ENCODE results near the gene RNF17. TPM values are rescaled to one million over a fixed set of nuclear protein-coding genes. Genes with fewer than 3 reads are reported as not detected.
"Not testable (repeated sequence)": the region's sequence is repeated elsewhere in the genome, so short reads cannot be mapped to it uniquely, and the experiment has no call there.

Gene RNF17
- total RNA-seq, 1 experiment from 2014 or later, result not detected

DNA sequence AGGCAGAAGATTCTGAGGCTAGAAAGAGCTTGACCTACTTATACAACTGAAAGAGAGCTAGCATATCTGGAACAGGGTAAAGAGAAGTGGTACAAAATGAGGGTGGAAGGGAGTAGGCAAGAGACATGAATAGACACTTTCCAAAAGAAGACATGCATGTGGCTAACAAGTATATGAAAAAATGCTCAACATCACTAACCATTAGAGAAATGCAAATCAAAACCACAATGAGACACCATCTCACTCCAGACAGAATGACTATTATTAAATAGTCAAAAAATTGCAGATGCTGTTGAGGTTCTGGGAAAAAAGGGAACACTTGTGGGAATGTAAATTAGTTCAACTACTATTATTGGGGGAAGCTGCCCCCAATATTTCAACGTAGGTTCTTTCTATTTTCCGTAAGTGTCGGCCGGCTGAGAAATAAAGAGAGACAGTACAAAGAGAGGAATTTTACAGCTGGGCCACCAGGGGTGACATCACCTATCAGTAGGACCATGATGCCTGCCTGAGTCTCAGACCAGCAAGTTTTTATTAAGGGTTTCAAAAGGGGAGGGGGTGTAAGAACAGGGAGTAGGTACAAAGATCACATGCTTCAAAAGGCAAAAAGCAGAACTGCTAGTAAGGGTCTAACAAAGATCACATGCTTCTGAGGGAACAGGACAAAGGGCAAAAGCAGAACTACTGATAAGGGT is 32.9 kb upstream of the RNF17 start:
- H3K4me1 ChIP-seq (ENCODE audit: control insufficient read depth in 1 of 2, insufficient read depth in 2 of 2, low read length in 2 of 2); ATAC-seq; H3K4me2 ChIP-seq (ENCODE audit: low read length); intact Hi-C loops (cut with micrococcal nuclease); H3K79me2 ChIP-seq (ENCODE audit: insufficient read depth, low read length); H3K36me3 ChIP-seq (ENCODE audit: control insufficient read depth in 1 of 2, insufficient read depth in 2 of 2, low read length in 2 of 2); H3K9me3 ChIP-seq (ENCODE audit: control insufficient read depth in 1 of 2, insufficient read depth in 1 of 2, low read depth in 1 of 2, low read length in 2 of 2); H3K27me3 ChIP-seq (ENCODE audit: insufficient read depth, low read length); BruUV-seq (replicated peaks); RAD21 ChIA-PET (ENCODE audit: low non-redundant PET in 1 of 2, low total read pairs in 2 of 2, uncharacterized antibody in 2 of 2, unreplicated experiment in 2 of 2); H3K9me2 ChIP-seq (ENCODE audit: insufficient read depth); H3K4me3 ChIP-seq (replicated peaks in 1 of 2; ENCODE audit: low read depth in 1 of 2, low read length in 2 of 2); H4K20me1 ChIP-seq (ENCODE audit: insufficient read depth); H3K9ac ChIP-seq (ENCODE audit: low read length); H3K27ac ChIP-seq (ENCODE audit: low read depth, low read length); POLR2A ChIA-PET; H2AFZ ChIP-seq (ENCODE audit: low read depth, low read length, poor library complexity, severe bottlenecking); DNase-seq (ENCODE audit: low read depth, low spot score): not testable (repeated sequence)
- CTCF ChIA-PET, result interaction anchor here (0.5 kb wide), 1 partner anchor 12 kb away, joined by 3 read pairs; no protein-coding TSS in a partner anchor

GRCh38 chr13:24734950-24735349 is 29.0 kb upstream of the RNF17 start:
- no peak overlapping the region for H3K9ac ChIP-seq (ENCODE audit: low read length)
- no TSS peak for BruUV-seq (replicated peaks)
- no peak overlapping the region for H3K4me3 ChIP-seq (replicated peaks in 1 of 2; ENCODE audit: low read depth in 1 of 2, low read length in 2 of 2)
- H3K9me2 ChIP-seq (ENCODE audit: insufficient read depth), result no peaks in the 10 kb centered on the region
- ChIA-PET CTCF (no interaction called here), POLR2A (no interaction called here), RAD21 (ENCODE audit: low non-redundant PET in 1 of 2, low total read pairs in 2 of 2, uncharacterized antibody in 2 of 2, unreplicated experiment in 2 of 2) (no interaction called here)
- H3K9me3 ChIP-seq (ENCODE audit: control insufficient read depth in 1 of 2, insufficient read depth in 1 of 2, low read depth in 1 of 2, low read length in 2 of 2), result no peaks in the 10 kb centered on the region
- H3K27ac ChIP-seq (ENCODE audit: low read depth, low read length), result no peak overlapping the region
- H3K79me2 ChIP-seq (ENCODE audit: insufficient read depth, low read length), result no peaks in the 10 kb centered on the region
- no peaks in the 10 kb centered on the region for H4K20me1 ChIP-seq (ENCODE audit: insufficient read depth)
- H3K4me1 ChIP-seq (ENCODE audit: control insufficient read depth in 1 of 2, insufficient read depth in 2 of 2, low read length in 2 of 2), result no peaks in the 10 kb centered on the region
- no peak overlapping the region for H2AFZ ChIP-seq (ENCODE audit: low read depth, low read length, poor library complexity, severe bottlenecking)
- no peak for DNase-seq (ENCODE audit: low read depth, low spot score)
- no peaks in the 10 kb centered on the region for H3K27me3 ChIP-seq (ENCODE audit: insufficient read depth, low read length)
- H3K4me2 ChIP-seq (ENCODE audit: low read length), result no peak overlapping the region
- intact Hi-C loops (cut with micrococcal nuclease), result no loop called here
- TF ChIP-seq SP1 (IDR thresholded peaks at IDR 0.05; ENCODE audit: low read depth) (no peak), REST (IDR thresholded peaks at IDR 0.05; ENCODE audit: low read depth) (no peak), RAD21 (IDR thresholded peaks at IDR 0.05; ENCODE audit: low read depth) (no peak), ZFX (IDR thresholded peaks at IDR 0.05) (no peak), ZBTB33 (IDR thresholded peaks at IDR 0.05; ENCODE audit: extremely low read depth, insufficient replicate concordance, low read length) (no peak), CEBPB (IDR thresholded peaks at IDR 0.05; ENCODE audit: low read depth) (no peak), EZH2 (IDR thresholded peaks at IDR 0.05) (no peak), ATF3 (IDR thresholded peaks at IDR 0.05) (no peak), CBX3 (IDR thresholded peaks at IDR 0.05; ENCODE audit: low read depth) (no peak), SIN3A (IDR thresholded peaks at IDR 0.05; ENCODE audit: low read depth) (no peak), POLR2AphosphoS5 (IDR thresholded peaks at IDR 0.05; ENCODE audit: low read depth, low read length) (no peak), ELF1 (IDR thresholded peaks at IDR 0.05; ENCODE audit: borderline replicate concordance, low read depth) (no peak), JUND (IDR thresholded peaks at IDR 0.05) (no peak), EGR1 (IDR thresholded peaks at IDR 0.05; ENCODE audit: low read depth) (no peak), ZNF274 (IDR thresholded peaks at IDR 0.05; ENCODE audit: low read depth, low read length) (no peak)
- TF ChIP-seq, protein P1, sequence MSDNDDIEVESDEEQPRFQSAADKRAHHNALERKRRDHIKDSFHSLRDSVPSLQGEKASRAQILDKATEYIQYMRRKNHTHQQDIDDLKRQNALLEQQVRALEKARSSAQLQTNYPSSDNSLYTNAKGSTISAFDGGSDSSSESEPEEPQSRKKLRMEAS (IDR thresholded peaks at IDR 0.05), result no peak
- no peak for ATAC-seq
- no peaks in the 10 kb centered on the region for H3K36me3 ChIP-seq (ENCODE audit: control insufficient read depth in 1 of 2, insufficient read depth in 2 of 2, low read length in 2 of 2)
